Ammon's horn (tissue), 1 donor: Measurements from ENCODE around the gene TP63.
A peak's percentile ranks its signal among the peaks of the same experiment; 100 is the strongest.
"Not testable (repeated sequence)": the region's sequence is repeated elsewhere in the genome, so short reads cannot be mapped to it uniquely, and the experiment has no call there.

Experiments
- DNase-seq: peaks from one replicate; pipeline ENCODE4 v3.0.0-alpha.2; 2016; ENCODE audit warnings: low spot score

Gene TP63

DNA sequence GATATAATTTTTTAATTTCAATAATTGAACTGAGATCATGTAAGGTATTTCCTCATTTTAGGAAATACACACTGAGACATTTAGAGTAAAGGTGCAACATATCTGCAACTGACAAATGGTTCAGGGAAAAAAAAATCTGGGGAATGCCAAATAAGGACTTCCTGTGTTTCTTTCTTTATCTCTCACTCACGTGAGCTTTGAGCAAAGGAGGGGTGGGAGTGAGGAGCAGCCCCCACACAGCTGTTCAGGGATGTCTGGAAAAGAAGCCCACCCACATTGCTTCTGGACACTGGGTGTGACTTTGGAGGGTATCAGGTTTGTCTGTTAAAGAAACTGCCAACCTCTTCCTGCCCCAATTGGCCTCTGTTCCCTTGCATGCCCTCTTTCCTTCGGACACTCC lies 5.6 kb upstream of the TP63 start:
- DNase-seq: no peak

GRCh38 chr3:189626286-189626685 lies 4.9 kb upstream of the TP63 start:
- DNase-seq: no peak

DNA sequence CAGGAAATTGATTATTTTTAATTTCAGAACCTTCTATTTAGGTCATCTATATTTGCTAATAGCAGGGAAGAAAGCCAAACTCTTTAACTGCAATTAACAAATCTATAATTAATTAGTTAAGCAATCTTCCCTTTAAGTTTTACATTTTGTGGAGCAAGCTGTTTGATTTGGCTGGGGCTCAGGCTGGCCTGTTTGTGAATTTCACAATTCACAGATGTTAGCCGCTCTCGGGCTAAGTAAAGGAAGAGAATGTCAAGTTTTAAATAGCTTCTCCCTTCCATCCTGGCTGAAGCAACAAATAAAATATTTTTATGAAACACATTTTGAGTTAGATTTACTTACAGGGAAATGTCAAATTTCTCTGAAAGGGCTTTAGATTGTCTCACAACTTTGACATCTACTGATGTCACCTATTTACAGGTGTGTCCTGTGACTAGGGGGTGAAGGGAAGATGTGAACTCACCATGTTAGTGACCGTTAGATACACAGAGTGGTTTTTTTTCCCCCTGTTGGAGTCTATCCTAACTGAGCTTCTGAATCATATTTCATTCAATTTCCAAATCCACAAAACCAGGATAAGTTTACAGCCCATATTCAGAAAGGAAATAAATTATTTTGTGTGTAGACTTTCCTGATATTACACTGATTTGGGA lies 1.3 kb upstream of the TP63 start:
- peak; percentile 3 for DNase-seq

DNA sequence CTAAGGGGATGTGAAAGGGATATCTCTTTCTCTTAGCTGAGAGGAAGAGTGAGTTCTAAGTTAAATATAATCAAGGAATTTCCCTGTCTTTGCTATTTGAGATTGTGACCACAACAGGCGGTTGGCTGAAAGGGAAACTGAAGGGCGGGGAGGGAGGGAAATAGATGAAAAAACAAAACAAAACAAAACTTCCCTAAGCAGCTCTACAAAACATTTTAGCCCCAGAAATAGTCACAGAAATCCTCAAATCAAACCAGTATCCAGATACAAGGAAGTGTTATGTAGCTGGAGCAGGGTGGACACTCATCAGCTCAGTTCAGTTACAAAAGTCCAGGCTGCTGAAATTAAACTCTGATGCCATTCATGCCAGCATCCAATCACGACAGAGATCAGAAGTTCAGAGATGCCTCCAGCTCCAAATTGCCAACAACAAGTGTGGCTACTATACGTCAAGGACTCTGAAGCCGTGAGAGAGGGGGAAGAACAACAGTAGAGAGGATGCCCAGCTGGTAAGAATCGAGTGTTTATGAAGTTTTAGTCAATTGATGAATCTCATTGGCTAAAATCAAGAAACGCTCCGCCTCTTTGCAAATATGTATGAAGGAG lies 319 bp upstream of the TP63 start:
- peak; percentile 3 for DNase-seq

DNA sequence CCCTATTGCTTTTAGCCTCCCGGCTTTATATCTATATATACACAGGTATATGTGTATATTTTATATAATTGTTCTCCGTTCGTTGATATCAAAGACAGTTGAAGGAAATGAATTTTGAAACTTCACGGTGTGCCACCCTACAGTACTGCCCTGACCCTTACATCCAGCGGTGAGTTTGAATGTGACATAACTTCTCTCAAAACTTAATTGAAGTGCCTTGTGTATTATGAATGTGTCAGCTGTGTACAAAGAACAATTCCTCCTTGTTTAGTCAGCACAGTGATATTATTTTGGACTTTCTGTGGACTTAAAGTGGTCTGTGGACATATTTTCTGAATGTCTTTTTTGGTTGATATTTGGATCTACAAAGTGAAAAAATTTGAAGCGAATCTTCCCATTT lies 220 bp downstream of the TP63 start:
- no peak for DNase-seq

GRCh38 chr3:189632242-189632641 lies 1.1 kb downstream of the TP63 start:
- no peak for DNase-seq

GRCh38 chr3:189635339-189635738 lies 4.2 kb downstream of the TP63 start:
- no peak for DNase-seq

- DNase-seq: no peak
Observed at GRCh38 chr3:189636048-189636447, 4.9 kb downstream of the TP63 start.

DNA sequence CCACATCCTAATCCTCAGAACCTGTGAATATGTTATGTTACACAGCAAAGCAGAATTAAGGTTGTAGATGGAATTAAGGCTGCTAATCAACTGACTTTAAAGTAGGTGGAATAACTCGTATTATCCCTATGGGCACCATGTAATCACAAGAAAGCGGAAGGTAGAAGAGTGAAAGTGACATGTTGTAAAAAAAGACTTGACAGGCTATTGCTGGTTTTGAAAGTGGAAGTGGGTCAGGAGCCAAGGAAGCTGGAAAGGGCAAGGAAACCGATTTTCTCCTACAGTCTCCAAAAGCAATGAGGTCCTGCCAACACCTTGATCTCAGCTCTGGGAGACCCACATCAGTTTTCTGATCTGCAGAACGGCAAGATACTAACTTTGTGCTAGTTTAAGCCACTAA lies 6.6 kb downstream of the TP63 start:
- DNase-seq: peak; percentile 6

- no peak for DNase-seq
Observed at GRCh38 chr3:189638276-189639031, 7.3 kb downstream of the TP63 start.

DNA sequence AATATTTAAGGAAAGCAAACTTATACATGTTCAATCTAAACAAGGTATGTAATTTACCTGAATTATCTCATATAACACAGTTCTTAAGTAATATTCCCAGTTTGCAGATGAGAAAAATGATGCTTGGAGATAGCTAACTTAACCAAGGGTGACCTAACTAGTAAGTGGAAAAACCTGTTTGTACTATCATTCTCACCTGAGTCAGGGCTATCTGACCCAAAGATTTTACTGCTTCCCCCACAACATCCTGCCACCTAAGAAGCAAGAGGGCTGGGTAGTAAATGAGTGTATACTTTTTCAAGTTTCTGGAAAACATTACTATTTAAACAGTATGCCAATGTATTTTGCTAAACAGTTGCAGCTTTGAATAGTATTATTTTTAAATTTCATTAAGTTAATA lies 10.6 kb downstream of the TP63 start:
- no peak for DNase-seq

DNA sequence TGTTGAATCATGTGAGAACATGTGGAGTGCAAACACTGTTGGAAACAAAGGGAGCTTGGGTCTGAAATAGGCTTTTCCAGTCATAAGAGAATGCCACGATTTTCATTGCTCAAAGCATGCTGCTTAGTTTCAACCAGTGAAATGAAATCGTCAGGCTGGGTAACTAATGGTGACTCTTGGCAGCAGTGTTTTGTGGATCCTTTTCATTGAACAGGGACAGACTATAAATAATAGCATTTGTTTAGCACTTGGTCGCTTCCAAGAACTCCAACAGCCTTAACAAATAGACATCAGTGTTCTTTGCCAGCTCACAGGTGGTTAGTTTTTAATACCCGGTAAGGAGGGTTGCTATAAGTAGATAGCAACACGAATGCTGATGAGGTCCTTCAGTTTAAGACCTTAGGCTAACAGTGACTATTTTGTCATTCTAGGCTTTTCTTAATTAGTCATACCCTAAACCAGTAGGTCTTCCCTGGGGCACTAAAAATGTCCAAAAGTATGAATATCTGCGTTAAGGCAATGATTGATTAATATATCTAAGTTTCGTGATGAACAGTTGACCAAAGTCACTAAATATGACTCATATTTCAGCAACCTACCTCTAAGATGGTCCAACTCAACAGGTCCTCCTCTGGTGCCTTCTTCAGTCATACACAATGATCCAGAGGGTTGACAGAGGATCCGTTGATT lies 15.8 kb downstream of the TP63 start:
- no peak for DNase-seq

DNA sequence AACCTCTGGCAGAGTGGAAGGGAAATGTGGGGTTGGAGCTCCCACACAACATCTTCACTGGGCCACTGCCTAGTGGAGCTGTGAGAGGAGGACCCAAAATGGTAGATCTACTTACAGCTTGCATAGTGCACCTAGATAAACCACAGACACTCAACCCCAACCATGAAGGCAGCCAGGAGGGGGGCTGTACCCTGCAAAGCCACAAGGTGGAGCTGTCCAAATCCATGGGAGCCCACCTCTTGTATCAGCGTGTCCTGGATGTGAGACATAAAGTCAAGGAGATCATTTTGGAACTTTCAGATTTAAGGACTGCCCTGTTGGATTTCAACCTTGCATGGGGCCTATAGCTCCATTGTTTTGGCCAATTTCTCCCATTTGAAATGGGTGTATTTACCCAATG lies 20.9 kb downstream of the TP63 start:
- no peak for DNase-seq

- no peak for DNase-seq
Observed at GRCh38 chr3:189655617-189656016, 24.4 kb downstream of the TP63 start.

- DNase-seq: no peak
Observed at GRCh38 chr3:189659571-189659970, 28.4 kb downstream of the TP63 start.

GRCh38 chr3:189664311-189664710 lies 33.1 kb downstream of the TP63 start:
- DNase-seq: no peak

DNA sequence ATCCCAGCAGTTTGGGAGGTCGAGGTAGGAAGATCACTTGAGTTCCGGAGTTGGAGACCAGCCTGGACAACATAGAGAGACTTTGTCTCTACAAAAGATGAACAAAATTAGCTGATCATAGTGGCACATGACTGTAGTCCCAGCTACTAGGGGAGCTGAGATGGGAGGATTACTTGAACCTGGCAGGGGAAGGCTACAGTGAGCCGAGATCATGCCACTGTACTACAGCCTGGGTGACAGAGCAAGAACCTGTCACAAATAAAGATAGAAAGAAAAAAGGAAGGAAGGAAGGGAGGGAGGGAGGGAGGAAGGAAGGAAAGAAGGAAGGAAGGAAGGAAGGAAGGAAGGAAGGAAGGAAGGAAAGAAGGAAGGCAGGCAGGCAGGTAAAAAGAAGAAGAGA lies 41.2 kb downstream of the TP63 start:
- DNase-seq: not testable (repeated sequence)

GRCh38 chr3:189673535-189673934 lies 42.3 kb downstream of the TP63 start:
- no peak for DNase-seq

GRCh38 chr3:189674249-189674913 lies 43.2 kb downstream of the TP63 start:
- DNase-seq: no peak

DNA sequence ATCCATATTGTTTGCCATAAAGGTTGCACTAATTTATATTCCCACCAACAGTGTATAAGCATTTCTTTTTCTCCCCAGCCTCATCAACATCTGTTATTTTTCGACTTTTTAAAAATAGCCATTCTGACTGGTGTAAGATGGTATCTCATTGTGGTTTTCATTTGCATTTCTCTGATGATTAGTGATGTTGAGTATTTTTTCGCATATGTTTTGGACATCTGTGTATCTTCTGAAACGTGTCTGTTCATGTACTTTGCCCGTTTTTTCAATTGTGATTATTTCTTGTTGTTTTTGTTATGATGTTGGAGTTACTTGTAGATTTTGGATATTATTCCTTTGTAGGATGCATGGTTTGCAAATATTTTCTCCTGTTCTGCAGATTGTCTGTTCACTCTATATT lies 46.5 kb downstream of the TP63 start:
- DNase-seq: no peak

- DNase-seq: no peak
Observed at GRCh38 chr3:189680723-189681122, 49.5 kb downstream of the TP63 start.

- DNase-seq: no peak
Observed at GRCh38 chr3:189683546-189684255, 52.5 kb downstream of the TP63 start.
